ENCODE data around the gene CAPSL.
"Not testable (repeated sequence)": the region's sequence is repeated elsewhere in the genome, so short reads cannot be mapped to it uniquely, and the experiment has no call there.

The CAPSL gene
- total RNA-seq: 0.07 to 0.31 reads per million in 2 donors

DNA sequence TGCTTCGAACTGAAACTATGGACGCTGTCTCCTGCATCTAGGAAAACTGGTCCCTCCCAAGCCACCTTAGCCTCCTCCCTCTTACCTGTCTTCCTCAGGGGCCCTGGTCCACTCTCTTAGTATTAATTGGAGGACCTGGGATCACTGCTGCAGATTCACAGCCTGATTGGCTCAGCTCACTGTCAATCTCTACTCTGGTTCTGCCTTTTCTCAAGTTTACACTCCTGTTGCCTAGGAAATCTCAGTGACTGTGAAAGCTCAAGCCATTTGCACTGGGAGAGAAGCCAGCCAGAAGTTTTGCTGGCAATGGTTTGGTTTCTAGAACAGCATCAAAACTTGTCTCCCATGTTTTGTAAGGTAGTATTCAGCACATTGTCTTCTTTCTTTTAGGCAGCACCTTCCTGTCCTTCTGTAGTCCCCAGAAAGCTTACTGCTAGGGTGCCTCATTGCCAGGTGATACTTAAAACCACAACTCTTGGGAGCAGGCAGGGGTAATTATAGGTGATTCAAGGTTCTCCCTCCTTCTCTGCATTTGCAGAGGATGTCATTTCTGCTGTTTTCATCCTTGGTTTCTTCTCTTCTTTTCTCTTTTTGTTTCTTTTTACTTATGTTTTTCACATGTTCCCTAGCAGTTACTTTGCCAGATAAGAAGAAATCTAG is at the start of gene CAPSL:
Gene CAPSL, minus strand, starts transcription at position 55 of the 660 bp plus-strand sequence. CDS start 17,502 bp downstream, outside the sequence.
- DNase-seq: peak in 1 of 5 experiments; percentile 35

GRCh38 chr5:35987776-35988175 is 49.4 kb upstream of the CAPSL start:
- DNase-seq: no peak

GRCh38 chr5:35979715-35980114 is 41.3 kb upstream of the CAPSL start:
- no peak for DNase-seq

- not testable (repeated sequence) for DNase-seq
Measured at GRCh38 chr5:35976859-35977258, 38.4 kb upstream of the CAPSL start.

DNA sequence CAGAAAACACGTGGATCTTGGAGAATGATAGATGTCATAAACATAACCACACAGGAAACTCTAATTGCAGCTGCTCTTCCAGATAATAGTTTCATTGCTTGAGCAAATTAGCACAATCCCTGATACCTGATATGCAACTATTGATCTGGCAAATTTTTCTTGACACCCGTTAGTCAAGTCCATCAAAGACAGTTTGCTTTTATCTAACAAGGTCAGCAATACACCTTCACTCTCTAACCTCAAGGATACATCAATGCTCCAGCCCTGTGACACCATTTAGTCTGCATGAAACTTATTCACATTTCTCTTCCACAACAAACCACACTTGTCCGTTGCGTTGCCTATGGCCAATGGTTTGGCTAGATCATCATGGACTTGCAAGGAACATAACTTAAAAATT is 36.1 kb upstream of the CAPSL start:
- DNase-seq: no peak

- DNase-seq: no peak
Measured at GRCh38 chr5:35971878-35972210, 33.4 kb upstream of the CAPSL start.

- DNase-seq: no peak
Measured at GRCh38 chr5:35971186-35971877, 32.9 kb upstream of the CAPSL start.

- no peak for DNase-seq
Measured at GRCh38 chr5:35963381-35963843, 25.0 kb upstream of the CAPSL start.

DNA sequence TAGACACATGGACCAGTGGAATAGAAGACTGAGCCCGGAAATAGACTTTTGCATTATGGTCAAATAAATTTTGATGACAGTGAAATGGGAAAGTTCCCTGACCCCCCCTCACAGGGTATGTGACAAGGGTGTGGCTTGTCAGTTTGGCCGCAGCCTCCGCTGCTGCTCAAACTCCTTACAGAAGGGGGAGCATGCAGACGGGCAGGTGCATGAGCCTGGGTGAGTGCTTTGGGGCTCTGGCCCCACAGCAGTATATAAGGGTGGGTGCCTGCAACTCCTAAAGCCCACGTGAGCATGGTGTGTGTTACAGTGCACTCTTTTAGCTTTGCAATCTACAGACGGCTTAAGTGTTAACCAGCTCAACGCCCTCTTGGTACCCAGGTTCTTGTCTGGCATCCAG is 21.9 kb upstream of the CAPSL start:
- no peak for DNase-seq

DNA sequence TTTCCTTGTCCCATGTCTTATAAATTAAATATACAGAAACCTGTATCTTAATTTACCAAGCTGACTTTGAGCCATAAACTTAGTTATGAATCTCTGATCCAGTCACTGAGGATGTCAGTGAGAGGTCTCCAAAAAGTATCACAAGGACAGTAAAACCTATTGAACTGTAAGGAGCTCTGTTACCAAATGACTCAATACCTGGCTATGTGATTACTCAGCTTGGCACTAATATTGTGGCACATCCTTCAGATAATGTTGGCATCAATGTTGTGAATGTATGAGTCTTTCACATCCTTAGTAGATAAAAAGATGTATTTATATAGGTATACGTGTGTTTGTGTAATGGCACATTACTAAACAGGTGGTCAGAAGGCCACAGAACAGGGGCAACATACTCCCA is 18.0 kb upstream of the CAPSL start:
- no peak for DNase-seq

- peak in 1 of 5 experiments; percentile 35 for DNase-seq
Measured at GRCh38 chr5:35954175-35954574, 15.8 kb upstream of the CAPSL start.

GRCh38 chr5:35947085-35947484 is 8.7 kb upstream of the CAPSL start:
- no peak for DNase-seq

- no peak for DNase-seq
Measured at GRCh38 chr5:35939639-35940038, 1.2 kb upstream of the CAPSL start.

- peak in 4 of 5 experiments; percentile 23 to 82 (median 46) for DNase-seq
Measured at GRCh38 chr5:35926389-35927051, 11.9 kb downstream of the CAPSL start.

GRCh38 chr5:35924950-35925722 is 13.3 kb downstream of the CAPSL start:
- DNase-seq: peak; percentile 45 to 97 (median 73)

GRCh38 chr5:35924122-35924949 is 14.1 kb downstream of the CAPSL start:
- DNase-seq: peak in 1 of 5 experiments; percentile 73

GRCh38 chr5:35922468-35922867 is 16.0 kb downstream of the CAPSL start:
- DNase-seq: no peak

DNA sequence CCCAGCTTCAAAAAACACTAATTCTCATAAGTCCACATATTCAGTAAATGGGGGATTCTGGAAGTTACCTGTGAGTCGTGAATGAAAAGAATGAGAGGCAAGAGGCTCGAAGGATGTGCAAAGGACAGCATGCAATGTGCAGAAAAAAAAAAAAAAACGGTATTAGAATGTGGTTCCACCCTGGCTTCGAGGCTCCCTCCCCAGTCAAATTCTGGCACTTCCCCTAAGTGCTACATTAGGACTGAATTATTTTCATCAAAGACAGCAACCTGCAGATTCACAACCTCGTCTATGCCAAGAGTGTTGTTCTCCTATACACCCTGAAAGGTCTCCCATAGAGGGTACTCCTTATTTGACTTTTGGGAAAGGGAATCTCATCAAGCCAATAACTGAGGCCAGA is 16.5 kb downstream of the CAPSL start:
- DNase-seq: peak in 1 of 5 experiments; percentile 51

DNA sequence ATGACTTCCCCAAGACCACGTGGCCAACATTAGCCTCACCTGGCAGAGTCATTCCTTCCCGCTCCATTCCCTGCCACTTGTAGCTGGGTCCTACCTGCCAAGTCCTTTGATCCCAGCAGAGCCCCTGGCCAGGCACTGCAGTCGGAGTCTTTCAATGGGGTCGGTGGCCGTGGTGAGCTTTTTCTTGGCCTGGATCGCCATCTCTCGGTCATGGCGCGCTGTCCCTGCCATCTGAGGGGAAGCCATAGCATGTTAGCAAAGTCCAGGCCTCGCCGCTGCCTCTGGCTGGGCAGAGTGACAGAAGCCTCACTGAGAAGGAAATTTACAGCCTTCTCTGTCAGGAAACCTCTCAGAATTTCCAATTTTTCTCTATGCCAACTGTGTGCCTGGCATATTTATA is 17.5 kb downstream of the CAPSL start:
- no peak for DNase-seq

DNA sequence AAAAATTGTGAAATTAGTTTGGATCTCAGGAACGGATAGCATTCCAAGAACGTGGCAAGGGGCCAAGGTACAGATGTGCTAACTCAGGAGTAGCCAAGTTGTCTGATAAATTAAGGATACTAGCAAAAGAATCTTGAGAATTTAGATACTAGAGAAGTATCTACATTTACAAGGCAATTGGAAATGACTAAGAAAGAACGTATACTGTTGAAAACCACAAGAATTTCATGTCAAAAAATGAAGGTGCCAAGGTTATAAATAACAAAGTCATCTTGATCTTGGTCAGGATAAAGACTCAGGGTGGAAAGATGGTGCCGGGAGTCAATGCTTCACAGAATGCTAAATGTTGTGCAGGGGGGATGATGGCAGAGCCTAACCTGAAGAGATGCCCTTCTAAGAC is 19.2 kb downstream of the CAPSL start:
- DNase-seq: peak in 1 of 5 experiments; percentile 92

DNA sequence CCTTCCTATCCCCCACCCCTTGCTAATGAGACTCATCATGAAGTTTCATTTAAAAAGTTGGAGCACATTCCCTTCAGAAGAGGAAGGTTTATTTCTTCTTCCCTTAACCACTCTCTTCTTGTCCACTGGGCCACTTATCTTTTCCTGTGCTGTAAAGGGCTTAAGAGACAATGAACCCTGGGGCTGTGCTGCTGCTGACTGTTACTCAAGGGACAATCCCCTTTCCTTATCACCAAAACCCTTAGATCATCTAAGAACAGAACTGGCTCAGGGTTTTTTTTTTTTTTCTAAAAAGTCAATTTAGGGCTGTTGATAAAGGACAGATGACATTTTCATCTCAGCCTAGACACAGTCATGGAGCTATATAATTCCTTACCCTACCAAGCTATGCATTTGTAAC is 29.6 kb downstream of the CAPSL start:
- peak in 1 of 5 experiments; percentile 76 for DNase-seq

GRCh38 chr5:35908228-35908627 is 30.2 kb downstream of the CAPSL start:
- peak in 1 of 5 experiments; percentile 92 for DNase-seq
